CD4-positive, CD25-positive, alpha-beta regulatory T cell (primary cell): ENCODE results near the gene ZNF518A. TPM values are rescaled to one million over a fixed set of nuclear protein-coding genes. Genes with fewer than 3 reads are reported as not detected.

ENCODE experiments used
- ATAC-seq, 2 donors: fragments of 150-1000 bp; cut with Tn5 transposase; one replicate each; pipeline ENCODE4 v1.10.0; 2021; ENCODE audit warnings: low read depth in 2 of 2, moderate number of reproducible peaks in 2 of 2, moderate library complexity in 1 of 2
- DNase-seq, 3 donors: peaks; one replicate each; pipeline versions ENCODE4 v3.0.0 to v3.0.0-alpha.2; 2012 to 2022; ENCODE audit warnings: mixed read lengths in 1 of 3
- H3K27ac ChIP-seq: one replicate; pipeline ENCODE4 v1.7.0; 2013; ENCODE audit warnings: mild to moderate bottlenecking, low read length; ENCODE audit not compliant: insufficient read depth, poor library complexity, severe bottlenecking
- H3K27me3 ChIP-seq: one replicate; pipeline ENCODE4 v1.7.0; 2013; ENCODE audit warnings: low read length; ENCODE audit not compliant: control insufficient read depth, insufficient read depth
- H3K36me3 ChIP-seq: one replicate; pipeline ENCODE4 v1.7.0; 2013; ENCODE audit warnings: mild to moderate bottlenecking, low read length, moderate library complexity; ENCODE audit not compliant: control insufficient read depth, insufficient read depth
- H3K4me1 ChIP-seq: 2 replicates; pipeline ENCODE4 v1.7.0; 2013; ENCODE audit warnings: mild to moderate bottlenecking, low read length; ENCODE audit not compliant: insufficient read depth, control insufficient read depth, poor library complexity, severe bottlenecking
- H3K4me3 ChIP-seq: one replicate; pipeline ENCODE4 v1.7.0; 2013; ENCODE audit warnings: low read depth, mild to moderate bottlenecking, low read length, moderate library complexity
- H3K9me3 ChIP-seq, 2 experiments: 1 replicate in 1 of 2; 2 replicates in 1 of 2; pipeline ENCODE4 v1.7.0; 2013; ENCODE audit warnings: low read length in 2 of 2, mild to moderate bottlenecking in 1 of 2, moderate library complexity in 1 of 2; ENCODE audit not compliant: control insufficient read depth in 2 of 2
- H3K27ac Mint-ChIP-seq, 3 donors: one replicate each; pipeline ENCODE4 v1.8.0; 2020 to 2022; ENCODE audit warnings: mild to moderate bottlenecking in 3 of 3, mixed read lengths in 3 of 3, moderate library complexity in 2 of 3
- H3K27me3 Mint-ChIP-seq: one replicate; pipeline ENCODE4 v1.8.0; 2022; ENCODE audit warnings: mild to moderate bottlenecking, mixed read lengths
- H3K36me3 Mint-ChIP-seq: one replicate; pipeline ENCODE4 v1.8.0; 2020; ENCODE audit warnings: mixed read lengths
- H3K4me1 Mint-ChIP-seq, 4 donors: one replicate each; pipeline ENCODE4 v1.8.0; 2020 to 2022; ENCODE audit warnings: mixed read lengths in 4 of 4, mild to moderate bottlenecking in 1 of 4
- H3K4me3 Mint-ChIP-seq, 4 donors: one replicate each; pipeline ENCODE4 v1.8.0; 2020 to 2022; ENCODE audit warnings: mild to moderate bottlenecking in 4 of 4, mixed read lengths in 4 of 4, moderate library complexity in 3 of 4
- H3K9me3 Mint-ChIP-seq, 7 donors: one replicate each; pipeline ENCODE4 v1.8.0; 2020 to 2022; ENCODE audit warnings: mixed read lengths in 7 of 7, mild to moderate bottlenecking in 3 of 7, moderate library complexity in 2 of 7
- polyA plus RNA-seq, 4 donors: library from polyadenylated mRNA; unstranded; fragments of 300-500 nt; fragmentation: Illumina TruSeq; gene quantifications; one replicate each; pipeline ENCODE4 v1.2.3, GENCODE V29; 2021
- total RNA-seq: library from RNA; stranded (reverse); gene quantifications from one replicate; pipeline ENCODE4 v1.2.3, GENCODE V29; 2022

Gene ZNF518A
- total and polyA plus RNA-seq, 5 donors from 2014 or later = 9.5 to 17.7 (median 13.3) TPM

DNA sequence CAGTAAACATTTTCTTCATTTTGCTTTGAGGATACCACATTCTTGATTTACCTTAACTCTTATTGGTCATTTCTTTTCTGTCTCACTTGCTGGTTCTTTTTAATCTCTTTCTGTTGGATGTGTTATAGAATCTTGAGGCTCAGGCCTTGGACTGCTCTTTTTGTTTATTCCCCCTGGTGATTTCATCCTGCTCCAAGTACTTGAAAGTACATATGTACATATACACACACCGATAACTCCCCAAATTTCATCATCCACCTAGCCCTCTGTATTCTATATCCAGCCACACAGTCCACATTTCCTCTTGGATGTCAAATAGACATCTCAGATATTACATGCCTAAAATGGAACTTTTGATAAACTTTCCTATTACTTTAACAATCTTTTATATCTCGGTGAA lies 7.5 kb downstream of the ZNF518A start:
- Mint-ChIP-seq H3K27me3 (no peaks in the 10 kb centered on the region), H3K4me3 (peak overlapping the region in 1 of 4 donors; percentile 43), H3K9me3 (no peaks in the 10 kb centered on the region), H3K27ac (no peak overlapping the region), H3K36me3 (peaks cover 79% of the 10 kb centered on the region), H3K4me1 (peaks cover 5 to 22% (median 13%) of the 10 kb centered on the region in 4 donors)
- no peak overlapping the region for H3K27ac ChIP-seq
- H3K4me3 ChIP-seq = no peak overlapping the region
- no peaks in the 10 kb centered on the region for H3K4me1 ChIP-seq
- H3K27me3 ChIP-seq = no peaks in the 10 kb centered on the region
- no peak for DNase-seq
- no peaks in the 10 kb centered on the region for H3K9me3 ChIP-seq
- ATAC-seq = no peak
- peaks cover 65% of the 10 kb centered on the region for H3K36me3 ChIP-seq

DNA sequence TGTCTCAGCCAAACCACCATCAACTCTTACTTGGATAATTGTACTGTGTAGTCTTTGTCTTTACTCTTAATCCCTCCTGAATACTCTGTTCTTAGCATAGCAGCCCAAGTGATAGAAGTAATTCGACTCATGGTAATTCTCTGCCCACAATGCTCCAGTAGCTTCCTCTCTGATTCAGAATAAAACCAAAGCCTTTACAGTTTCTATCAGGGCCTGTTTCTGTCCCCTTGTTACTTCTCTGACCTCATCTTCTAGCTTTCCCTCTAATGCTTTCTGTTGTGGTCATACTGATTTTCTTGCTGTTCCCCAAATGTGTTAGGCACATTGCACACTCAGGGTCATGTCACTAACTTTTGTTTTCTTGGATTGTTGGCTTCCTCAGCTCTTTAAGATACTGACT lies 8.0 kb downstream of the ZNF518A start:
- Histone ChIP-seq H3K4me1 (no peaks in the 10 kb centered on the region), H3K27me3 (no peaks in the 10 kb centered on the region), H3K9me3 (no peaks in the 10 kb centered on the region), H3K36me3 (peaks cover 63% of the 10 kb centered on the region), H3K4me3 (no peak overlapping the region), H3K27ac (no peak overlapping the region)
- Mint-ChIP-seq H3K4me1 (peaks cover 5 to 22% (median 14%) of the 10 kb centered on the region in 4 donors), H3K4me3 (peak overlapping the region in 1 of 4 donors; percentile 28), H3K27ac (peak overlapping the region in 1 of 3 donors; percentile 53), H3K36me3 (peaks cover 82% of the 10 kb centered on the region), H3K27me3 (no peaks in the 10 kb centered on the region), H3K9me3 (no peaks in the 10 kb centered on the region)
- DNase-seq = peak in 1 of 3 donors; percentile 10
- no peak for ATAC-seq

DNA sequence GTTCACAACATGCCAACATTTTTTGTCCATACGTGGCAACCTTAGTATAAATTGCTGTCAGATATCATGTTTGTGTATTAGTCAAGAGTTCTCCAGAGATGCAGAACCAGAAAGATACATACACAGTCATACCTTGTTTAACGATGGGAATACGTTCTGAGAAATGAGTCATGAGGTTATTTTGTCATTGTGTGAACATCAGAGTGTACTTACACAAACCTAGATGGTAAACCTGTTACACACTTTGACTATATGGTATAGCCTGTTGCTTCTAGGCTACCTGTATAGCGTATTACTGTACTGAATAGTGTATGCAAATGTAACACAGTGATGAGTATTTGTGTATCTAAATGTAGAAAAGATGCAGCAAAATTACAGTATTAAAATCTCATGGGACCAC lies 22.3 kb downstream of the ZNF518A start:
- Histone ChIP-seq H3K36me3 (peaks cover 68% of the 10 kb centered on the region), H3K4me1 (no peaks in the 10 kb centered on the region), H3K27ac (no peak overlapping the region), H3K9me3 (no peaks in the 10 kb centered on the region), H3K27me3 (no peaks in the 10 kb centered on the region), H3K4me3 (no peak overlapping the region)
- H3K27me3 Mint-ChIP-seq = no peaks in the 10 kb centered on the region
- peaks cover 0 to 2% (median 0%) of the 10 kb centered on the region in 4 donors for H3K4me1 Mint-ChIP-seq
- no peak overlapping the region for H3K4me3 Mint-ChIP-seq
- H3K27ac Mint-ChIP-seq = no peak overlapping the region
- peaks cover 75% of the 10 kb centered on the region for H3K36me3 Mint-ChIP-seq
- ATAC-seq (no peak), DNase-seq (no peak)
- peaks cover 0 to 4% (median 0%) of the 10 kb centered on the region in 7 donors for H3K9me3 Mint-ChIP-seq

DNA sequence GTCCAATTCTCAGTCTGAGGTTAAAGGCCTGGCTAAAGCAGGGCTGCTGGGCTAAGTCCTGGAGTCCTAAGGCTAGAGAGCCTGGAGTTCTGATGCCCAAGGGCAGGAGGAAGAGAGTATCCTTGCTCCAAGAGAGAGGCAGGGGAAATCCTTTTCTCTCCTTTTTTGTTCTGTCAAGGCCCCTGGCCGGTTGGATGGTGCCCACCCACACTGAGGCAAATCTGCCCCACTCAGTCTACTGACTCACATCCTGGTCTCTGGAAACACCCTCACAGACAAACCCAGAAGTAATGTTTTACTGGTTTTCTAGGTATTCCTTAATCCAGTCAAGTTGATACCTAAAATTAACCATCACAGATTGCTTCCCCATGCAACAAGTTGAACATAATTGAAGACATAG lies 23.0 kb downstream of the ZNF518A start:
- H3K9me3 ChIP-seq = no peaks in the 10 kb centered on the region
- H3K4me1 ChIP-seq = no peaks in the 10 kb centered on the region
- ATAC-seq (no peak), DNase-seq (no peak)
- Mint-ChIP-seq H3K4me3 (no peak overlapping the region), H3K9me3 (peaks cover 0 to 5% (median 2%) of the 10 kb centered on the region in 7 donors), H3K27ac (no peak overlapping the region), H3K27me3 (no peaks in the 10 kb centered on the region), H3K36me3 (peaks cover 72% of the 10 kb centered on the region), H3K4me1 (peaks cover 0 to 2% (median 0%) of the 10 kb centered on the region in 4 donors)
- no peaks in the 10 kb centered on the region for H3K27me3 ChIP-seq
- no peak overlapping the region for H3K4me3 ChIP-seq
- H3K36me3 ChIP-seq = peaks cover 68% of the 10 kb centered on the region
- H3K27ac ChIP-seq = no peak overlapping the region

- H3K4me3 Mint-ChIP-seq = no peak overlapping the region
- Histone ChIP-seq H3K27me3 (no peaks in the 10 kb centered on the region), H3K4me3 (no peak overlapping the region), H3K4me1 (no peaks in the 10 kb centered on the region), H3K27ac (no peak overlapping the region), H3K9me3 (peaks cover 25 to 44% of the 10 kb centered on the region in 2 experiments), H3K36me3 (no peaks in the 10 kb centered on the region)
- peaks cover 0 to 55% (median 16%) of the 10 kb centered on the region in 7 donors for H3K9me3 Mint-ChIP-seq
- H3K36me3 Mint-ChIP-seq = peaks cover 26% of the 10 kb centered on the region
- ATAC-seq (no peak), DNase-seq (no peak)
- no peak overlapping the region for H3K27ac Mint-ChIP-seq
- H3K27me3 Mint-ChIP-seq = no peaks in the 10 kb centered on the region
- H3K4me1 Mint-ChIP-seq = peaks cover 0 to 3% (median 0%) of the 10 kb centered on the region in 4 donors
Measured at GRCh38 chr10:96165726-96166125, 35.6 kb downstream of the ZNF518A start.

DNA sequence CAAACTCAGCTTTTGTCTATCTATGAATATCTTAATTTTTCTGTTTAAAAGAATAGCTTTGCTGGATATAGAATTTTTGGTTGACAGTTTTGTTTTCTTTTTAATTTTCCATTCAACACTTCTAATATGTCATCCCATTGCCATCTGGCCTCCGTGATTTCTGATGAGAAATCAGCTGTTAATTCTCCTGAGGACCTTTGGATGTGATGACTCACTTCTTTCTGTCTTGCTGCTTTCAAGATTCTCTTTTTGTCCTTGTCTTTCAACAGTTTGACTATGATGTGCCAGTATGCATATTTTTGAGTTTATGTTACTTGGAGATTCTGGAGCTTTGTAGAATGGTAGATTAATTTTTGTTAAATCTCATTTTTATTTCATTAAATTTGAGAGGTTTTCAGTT lies 38.4 kb downstream of the ZNF518A start:
- Mint-ChIP-seq H3K36me3 (peaks cover 9% of the 10 kb centered on the region), H3K27ac (no peak overlapping the region), H3K4me1 (peaks cover 0 to 3% (median 0%) of the 10 kb centered on the region in 4 donors), H3K27me3 (no peaks in the 10 kb centered on the region), H3K4me3 (no peak overlapping the region), H3K9me3 (peaks cover 0 to 63% (median 21%) of the 10 kb centered on the region in 7 donors)
- no peak overlapping the region for H3K27ac ChIP-seq
- ATAC-seq = no peak
- peaks cover 42 to 52% of the 10 kb centered on the region in 2 experiments for H3K9me3 ChIP-seq
- peaks cover 7% of the 10 kb centered on the region for H3K27me3 ChIP-seq
- H3K4me3 ChIP-seq = no peak overlapping the region
- H3K36me3 ChIP-seq = no peaks in the 10 kb centered on the region
- DNase-seq = no peak
- no peaks in the 10 kb centered on the region for H3K4me1 ChIP-seq

GRCh38 chr10:96170230-96170629 lies 40.1 kb downstream of the ZNF518A start:
- Histone ChIP-seq H3K4me1 (no peaks in the 10 kb centered on the region), H3K4me3 (no peak overlapping the region), H3K36me3 (no peaks in the 10 kb centered on the region), H3K27ac (no peak overlapping the region), H3K27me3 (peaks cover 7% of the 10 kb centered on the region), H3K9me3 (peaks cover 43 to 52% of the 10 kb centered on the region in 2 experiments)
- Mint-ChIP-seq H3K9me3 (peaks cover 0 to 71% (median 24%) of the 10 kb centered on the region in 7 donors), H3K4me3 (no peak overlapping the region), H3K4me1 (no peaks in the 10 kb centered on the region), H3K27ac (no peak overlapping the region), H3K27me3 (peaks cover 2% of the 10 kb centered on the region), H3K36me3 (peaks cover 5% of the 10 kb centered on the region)
- no peak for DNase-seq
- no peak for ATAC-seq

DNA sequence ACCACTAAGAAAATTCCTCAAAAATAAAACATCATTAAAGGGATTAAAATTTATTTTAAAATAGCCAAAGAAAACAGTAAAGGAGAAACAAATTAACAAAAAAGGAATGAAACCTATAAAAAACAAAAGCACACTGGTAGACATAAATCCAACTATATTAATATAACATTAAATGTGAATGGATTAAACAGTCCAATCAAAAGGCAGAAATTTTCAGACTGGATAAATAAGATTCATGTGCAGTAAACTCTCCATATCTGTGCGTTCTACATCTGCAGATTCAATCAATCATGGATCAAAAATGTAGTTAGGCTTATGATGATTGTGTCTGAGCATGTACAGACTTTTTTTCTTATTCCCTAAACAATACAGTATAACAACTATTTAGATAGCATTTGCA lies 42.6 kb downstream of the ZNF518A start:
- no peaks in the 10 kb centered on the region for H3K4me1 Mint-ChIP-seq

More for the DNA sequence above, 42.6 kb downstream of the ZNF518A start:
- Mint-ChIP-seq H3K27me3 (peaks cover 5% of the 10 kb centered on the region), H3K4me3 (no peak overlapping the region), H3K27ac (no peak overlapping the region), H3K9me3 (peaks cover 0 to 63% (median 24%) of the 10 kb centered on the region in 7 donors), H3K36me3 (peaks cover 5% of the 10 kb centered on the region)
- Histone ChIP-seq H3K27me3 (peaks cover 7% of the 10 kb centered on the region), H3K27ac (no peak overlapping the region), H3K4me1 (no peaks in the 10 kb centered on the region), H3K36me3 (no peaks in the 10 kb centered on the region), H3K4me3 (no peak overlapping the region), H3K9me3 (peaks cover 35 to 45% of the 10 kb centered on the region in 2 experiments)
- no peak for DNase-seq
- ATAC-seq = no peak
